Skeletal muscle cell (primary cell): ENCODE data around the gene SUSD2.
"Not testable (repeated sequence)": the region's sequence is repeated elsewhere in the genome, so short reads cannot be mapped to it uniquely, and the experiment has no call there.

Source experiments
- DNase-seq: peaks from one replicate; pipeline ENCODE4 v3.0.0-alpha.2; 2010; ENCODE audit warnings: low read depth
- H3K4me3 ChIP-seq: 2 replicates; pipeline ENCODE4 v1.5.1; 2011; ENCODE audit warnings: low read depth, mild to moderate bottlenecking, control low read depth, low read length, moderate library complexity

SUSD2 gene

DNA sequence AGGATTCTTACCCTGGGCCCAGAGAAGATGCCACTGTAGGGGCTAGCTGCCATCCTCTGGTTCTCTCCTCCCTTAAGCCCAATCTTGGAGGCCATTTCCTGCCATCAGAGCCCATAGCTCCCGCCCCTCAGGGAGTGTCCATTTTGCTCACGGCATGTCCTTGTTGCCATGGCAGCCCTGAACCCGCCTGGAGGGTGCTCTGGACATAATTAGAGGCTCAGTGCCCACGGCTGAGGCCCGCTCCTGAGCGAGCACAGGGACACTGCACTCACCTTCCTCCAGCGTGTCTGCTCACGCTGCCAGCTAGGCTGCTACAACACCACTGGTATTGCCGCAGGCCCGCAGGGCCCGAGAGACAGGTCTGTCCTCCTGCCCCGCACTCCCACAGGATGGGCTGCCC lies 11.1 kb upstream of the SUSD2 start:
- H3K4me3 ChIP-seq = no peak overlapping the region
- no peak for DNase-seq

GRCh38 chr22:24170632-24171031 lies 10.7 kb upstream of the SUSD2 start:
- H3K4me3 ChIP-seq = no peak overlapping the region
- no peak for DNase-seq

DNA sequence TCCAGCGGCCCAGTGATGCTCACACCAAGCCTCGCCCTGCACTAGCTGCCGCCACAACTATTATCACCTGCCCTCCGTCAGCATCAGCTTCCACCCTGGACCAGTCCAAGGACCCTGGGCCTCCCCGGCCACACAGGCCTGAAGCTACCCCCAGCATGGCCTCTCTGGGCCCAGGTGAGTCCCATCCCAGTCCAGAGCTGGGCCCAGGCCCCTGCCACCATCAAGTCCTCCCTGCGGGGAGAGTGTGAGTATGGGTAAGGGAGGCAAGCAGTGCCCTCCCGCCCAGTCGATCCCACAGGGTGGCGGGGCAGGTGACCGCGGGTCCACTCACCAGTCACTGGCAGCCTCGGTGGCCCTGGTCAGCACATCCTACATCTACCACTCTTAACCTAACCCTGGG lies 9.5 kb upstream of the SUSD2 start:
- no peak overlapping the region for H3K4me3 ChIP-seq
- no peak for DNase-seq

- no peak for DNase-seq
Observed at GRCh38 chr22:24175160-24175808, 6.0 kb upstream of the SUSD2 start.

GRCh38 chr22:24176040-24176439 lies 5.2 kb upstream of the SUSD2 start:
- DNase-seq = no peak
- H3K4me3 ChIP-seq = no peak overlapping the region

More at GRCh38 chr22:24175160-24175808, 6.0 kb upstream of the SUSD2 start:
- no peak overlapping the region for H3K4me3 ChIP-seq

DNA sequence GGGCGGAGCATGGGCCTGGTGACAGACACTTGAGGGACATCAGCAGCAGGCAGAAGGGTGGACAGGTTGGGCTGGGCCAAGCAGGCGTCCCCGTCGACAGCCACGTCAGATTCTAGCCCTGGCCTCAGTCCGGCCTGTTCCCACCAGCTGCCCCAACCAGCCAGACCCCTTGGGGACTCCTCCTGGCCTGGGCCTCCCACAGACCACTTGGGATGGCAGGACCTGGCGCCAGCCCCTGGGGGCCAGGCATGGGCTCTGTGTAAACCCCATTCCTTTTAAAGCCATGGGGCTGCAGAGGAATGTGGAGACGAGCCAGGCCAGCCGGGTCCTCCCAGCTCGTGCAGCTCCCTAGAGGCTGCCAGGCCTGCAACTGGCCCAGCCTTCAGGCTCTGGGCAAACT lies 4.7 kb upstream of the SUSD2 start:
- no peak for DNase-seq
- no peak overlapping the region for H3K4me3 ChIP-seq

- no peak overlapping the region for H3K4me3 ChIP-seq
- DNase-seq = no peak
Observed at GRCh38 chr22:24177045-24177444, 4.2 kb upstream of the SUSD2 start.

DNA sequence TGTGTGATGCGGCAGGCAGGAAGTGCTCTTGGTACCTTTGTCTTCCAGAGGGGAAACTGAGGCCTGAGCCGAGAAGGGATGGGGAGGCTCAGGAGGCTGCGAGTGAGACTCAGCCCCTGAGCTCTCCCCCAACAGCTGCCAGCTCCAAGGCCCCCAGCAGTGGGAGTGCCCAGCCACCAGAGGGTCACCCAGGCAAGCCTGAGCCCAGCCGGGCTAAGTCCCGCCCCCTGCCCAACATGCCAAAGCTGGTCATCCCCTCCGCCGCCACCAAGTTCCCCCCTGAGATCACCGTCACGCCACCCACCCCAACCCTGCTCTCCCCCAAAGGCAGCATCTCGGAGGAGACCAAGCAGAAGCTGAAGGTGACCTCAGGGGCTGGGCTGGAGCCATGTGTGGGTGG lies 3.8 kb upstream of the SUSD2 start:
- no peak for DNase-seq
- no peak overlapping the region for H3K4me3 ChIP-seq

- DNase-seq = no peak
Observed at GRCh38 chr22:24178021-24178431, 3.3 kb upstream of the SUSD2 start.

DNA sequence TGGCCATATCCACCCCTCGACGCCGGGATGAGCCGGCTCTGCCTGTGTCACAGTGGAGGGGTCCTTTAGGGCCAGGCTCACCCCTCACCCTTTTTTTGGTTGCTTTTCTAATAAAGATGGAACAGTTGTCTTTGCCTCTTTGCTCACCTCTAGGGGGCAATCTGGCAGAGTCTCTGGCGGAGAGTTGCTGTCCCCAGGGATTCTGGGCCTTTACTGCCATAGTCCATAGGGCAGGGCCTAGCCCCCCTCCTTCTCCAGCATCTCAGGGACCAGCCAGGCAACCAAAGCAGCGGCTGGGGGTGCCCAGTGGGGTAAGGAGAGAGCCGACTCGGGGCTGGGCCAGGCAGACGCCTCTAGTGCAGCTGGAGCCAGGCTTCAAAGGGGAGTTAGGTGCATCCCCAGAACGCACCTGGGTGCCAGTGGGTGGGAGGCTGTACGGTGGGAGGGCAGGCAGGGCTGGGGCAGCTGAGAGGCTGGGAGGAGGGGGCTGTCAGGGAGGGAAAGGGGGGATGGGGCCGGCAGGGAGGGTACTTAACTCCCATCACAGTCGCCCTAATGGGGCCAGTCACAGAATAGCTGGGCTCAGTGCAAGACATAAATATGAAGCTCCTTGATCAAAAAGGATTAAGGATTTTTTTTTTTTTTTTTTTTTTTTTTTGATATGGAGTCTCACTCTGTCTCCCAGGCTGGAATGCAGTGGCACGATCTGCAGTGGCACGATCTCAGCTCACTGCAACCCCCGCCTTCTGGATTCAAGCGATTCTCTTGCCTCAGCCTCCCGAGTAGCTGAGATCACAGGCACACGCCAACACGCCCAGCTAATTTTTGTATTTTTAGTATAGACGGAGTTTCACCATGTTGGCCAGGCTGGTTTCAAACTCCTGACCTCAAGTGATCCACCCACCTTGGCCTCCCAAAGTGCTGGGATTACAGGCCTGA lies 2.5 kb upstream of the SUSD2 start:
- DNase-seq = no peak
- no peak overlapping the region for H3K4me3 ChIP-seq

More at GRCh38 chr22:24178021-24178431, 3.3 kb upstream of the SUSD2 start:
- H3K4me3 ChIP-seq = no peak overlapping the region

DNA sequence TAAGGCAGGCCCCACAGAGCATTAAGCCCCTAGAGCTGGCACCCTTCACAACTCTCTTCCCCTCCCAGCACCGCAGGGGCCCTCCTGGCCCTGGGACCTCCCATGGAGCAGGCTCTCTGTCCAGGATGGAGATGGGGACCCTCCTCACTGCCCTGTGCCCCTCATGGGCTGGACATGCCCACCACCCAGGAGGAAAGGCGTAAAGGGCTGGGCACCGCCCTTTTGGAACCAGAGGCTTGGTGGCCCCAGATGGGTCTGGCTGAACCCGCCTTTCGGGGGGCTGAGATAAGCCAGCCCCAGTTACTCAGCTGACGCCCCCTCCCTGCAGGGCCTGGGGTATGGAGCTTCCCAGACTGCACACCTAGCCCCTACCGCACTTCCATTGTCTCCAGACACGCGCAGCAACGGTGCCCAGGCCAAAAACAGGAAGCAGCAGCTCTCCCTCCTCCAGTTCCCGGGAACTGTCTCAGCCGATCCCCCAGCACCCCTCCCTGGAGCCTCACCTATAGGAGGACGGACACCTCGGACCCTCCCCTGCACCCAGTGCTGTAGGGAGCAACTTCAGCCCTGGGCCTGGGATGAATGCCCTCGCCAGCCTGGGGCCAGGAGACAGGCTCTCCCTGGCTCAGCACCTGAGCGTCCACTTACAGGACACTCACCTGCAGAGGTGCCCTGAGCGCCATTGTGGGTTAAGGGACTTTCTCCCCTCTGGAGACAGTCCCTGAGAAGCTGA lies 1.6 kb upstream of the SUSD2 start:
- DNase-seq = no peak
- H3K4me3 ChIP-seq = no peak overlapping the region

DNA sequence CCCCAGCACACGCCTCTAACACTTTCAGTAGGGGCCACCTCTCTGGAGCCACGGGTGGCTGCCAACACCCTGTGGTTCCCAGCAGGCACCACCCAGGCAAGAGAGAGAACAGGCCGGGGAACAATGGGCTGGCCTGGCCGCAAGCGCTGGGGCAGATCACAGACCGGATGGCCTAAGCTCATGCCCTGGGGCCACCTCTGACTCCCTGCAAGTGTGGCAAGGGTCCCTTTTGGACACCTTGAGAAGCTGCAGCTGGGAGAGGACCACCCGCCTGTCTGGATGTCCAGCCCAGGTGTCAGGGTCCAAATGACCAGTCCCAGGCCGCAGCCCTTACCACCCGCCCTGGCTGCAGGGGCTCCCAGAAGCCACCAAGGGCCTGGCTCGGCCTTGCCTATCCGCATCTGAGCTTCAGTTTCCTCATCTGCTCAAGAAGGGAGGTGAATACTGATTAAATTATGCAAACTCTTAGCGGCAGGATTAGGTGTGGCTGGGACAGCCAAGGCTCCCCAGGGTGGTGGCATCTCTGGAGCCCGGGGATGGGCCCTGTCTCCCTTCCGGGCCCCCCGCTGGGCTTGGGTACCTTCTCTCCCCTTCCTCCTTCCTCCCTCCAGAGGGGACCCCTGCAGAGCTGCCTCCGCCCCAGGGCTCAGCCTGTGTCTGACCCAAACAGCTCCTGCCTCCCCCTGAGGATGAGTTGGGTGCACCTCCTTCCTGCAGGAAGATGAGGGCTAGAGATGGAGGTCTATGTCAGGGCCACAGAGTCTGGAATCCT lies 785 bp upstream of the SUSD2 start:
- no peak overlapping the region for H3K4me3 ChIP-seq
- DNase-seq = no peak

GRCh38 chr22:24181996-24182899 lies 961 bp downstream of the SUSD2 start:
- H3K4me3 ChIP-seq = no peak overlapping the region
- no peak for DNase-seq

- DNase-seq, H3K4me3 ChIP-seq: not testable (repeated sequence)
Observed at GRCh38 chr22:24182900-24183246, 1.6 kb downstream of the SUSD2 start.

DNA sequence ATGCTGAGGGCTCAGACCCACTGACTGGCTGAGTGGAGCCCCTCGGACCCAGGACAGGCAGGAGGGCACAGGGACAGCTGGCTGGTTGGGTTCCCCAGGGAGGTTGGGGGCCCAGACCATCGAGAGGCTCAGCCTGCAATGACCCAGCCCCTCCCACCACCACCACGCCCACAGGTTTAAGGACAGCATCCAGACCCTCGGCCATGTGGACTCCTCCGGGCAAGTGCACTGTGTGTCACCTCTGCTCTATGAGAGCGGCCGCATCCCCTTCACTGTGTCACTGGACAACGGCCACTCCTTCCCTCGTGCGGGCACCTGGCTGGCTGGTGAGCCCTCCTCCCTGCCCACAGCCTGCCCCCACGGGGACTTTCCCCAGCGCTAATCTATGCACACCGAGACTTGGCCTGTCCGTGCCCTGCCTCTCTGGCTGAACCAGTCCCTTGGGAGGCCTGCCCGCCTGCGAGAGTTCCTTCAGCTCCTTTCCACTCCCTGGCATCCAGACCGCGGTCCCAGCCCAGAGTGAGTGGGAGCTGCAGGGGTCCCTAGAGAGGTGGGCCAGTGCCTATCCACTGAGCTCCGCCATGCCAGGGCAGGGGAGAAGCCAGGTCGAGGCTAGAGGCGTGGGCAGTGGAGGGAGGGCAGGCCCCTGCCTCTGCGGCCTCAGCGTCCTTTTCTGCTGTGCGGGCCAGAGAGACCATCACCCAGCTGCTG lies 2.2 kb downstream of the SUSD2 start:
- H3K4me3 ChIP-seq = no peak overlapping the region
- DNase-seq = no peak

GRCh38 chr22:24184057-24184798 lies 2.9 kb downstream of the SUSD2 start:
- H3K4me3 ChIP-seq = no peak overlapping the region
- no peak for DNase-seq

DNA sequence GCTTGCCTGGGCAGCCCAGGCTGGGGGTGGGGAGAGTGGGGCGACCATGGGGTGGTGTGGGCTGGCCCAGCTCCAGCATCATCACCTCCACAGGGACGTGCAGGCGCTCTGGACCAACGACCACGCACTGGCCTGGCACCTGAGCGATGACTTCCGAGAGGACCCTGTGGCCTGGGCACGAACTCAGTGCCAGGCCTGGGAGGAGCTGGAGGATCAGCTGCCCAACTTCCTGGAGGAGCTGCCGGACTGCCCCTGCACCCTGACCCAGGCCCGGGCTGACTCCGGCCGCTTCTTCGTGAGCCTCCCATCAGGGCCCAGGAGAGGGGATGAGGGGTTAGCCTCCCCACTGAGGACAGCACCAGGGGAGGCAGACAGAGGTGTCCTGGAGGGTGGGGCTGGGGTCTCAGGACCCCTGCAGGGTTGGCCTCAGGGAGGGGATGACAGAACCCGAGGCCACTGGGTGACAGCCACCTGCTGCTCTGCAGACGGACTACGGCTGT lies 3.8 kb downstream of the SUSD2 start:
- DNase-seq = no peak
- H3K4me3 ChIP-seq = no peak overlapping the region
